Kidney epithelial cell (primary cell): Measurements from ENCODE around the gene IFNG-AS1. TPM values are rescaled to one million over a fixed set of nuclear protein-coding genes. Genes with fewer than 3 reads are reported as not detected.

Experiments
- DNase-seq: peaks from one replicate; pipeline ENCODE4 v3.0.0-alpha.2; 2010; ENCODE audit warnings: low read depth
- H3K27me3 ChIP-seq: 2 replicates; pipeline ENCODE4 v1.6.0; 2011; ENCODE audit warnings: low read length; ENCODE audit not compliant: control insufficient read depth, insufficient read depth
- H3K36me3 ChIP-seq: 2 replicates; pipeline ENCODE4 v1.5.1; 2011; ENCODE audit warnings: low read length; ENCODE audit not compliant: control insufficient read depth, insufficient read depth
- H3K4me3 ChIP-seq: 2 replicates; pipeline ENCODE4 v1.5.1; 2011; ENCODE audit warnings: low read depth, mild to moderate bottlenecking, control low read depth, low read length
- CTCF ChIP-seq: IDR thresholded peaks from 2 replicates; pipeline ENCODE4 v1.5.1; 2011; ENCODE audit warnings: mild to moderate bottlenecking, moderate library complexity, low read length, control low read depth, inconsistent platforms; ENCODE audit not compliant: insufficient read depth, poor library complexity, severe bottlenecking
- total RNA-seq: library from RNA; depleted of rRNA; stranded (reverse); fragments of >200 nt; gene quantifications from 2 replicates; pipeline ENCODE4 v1.2.3, GENCODE V29; 2015

IFNG-AS1 gene
- total RNA-seq: not detected in 2 replicates

- no peaks in the 10 kb centered on the region for H3K27me3 ChIP-seq
- no peaks in the 10 kb centered on the region for H3K36me3 ChIP-seq
- no peak for TF ChIP-seq CTCF
- no peak within 1 kb of the TSS for H3K4me3 ChIP-seq
- no peak for DNase-seq
Measured at GRCh38 chr12:67989184-67989920, at the start of gene IFNG-AS1. Gene IFNG-AS1, plus strand, starts transcription at chr12:67989447.

- H3K36me3 ChIP-seq: no peaks in the 10 kb centered on the region
- no peak for DNase-seq
- TF ChIP-seq CTCF: no peak
Measured at GRCh38 chr12:67939611-67940010, 49.6 kb upstream of the IFNG-AS1 start.

GRCh38 chr12:67940780-67941243 is 48.4 kb upstream of the IFNG-AS1 start:
- no peaks in the 10 kb centered on the region for H3K27me3 ChIP-seq

More at GRCh38 chr12:67939611-67940010, 49.6 kb upstream of the IFNG-AS1 start:
- no peaks in the 10 kb centered on the region for H3K27me3 ChIP-seq
- H3K4me3 ChIP-seq: no peak overlapping the region

GRCh38 chr12:67942724-67943123 is 46.5 kb upstream of the IFNG-AS1 start:
- Histone ChIP-seq H3K4me3 (no peak overlapping the region), H3K27me3 (no peaks in the 10 kb centered on the region), H3K36me3 (no peaks in the 10 kb centered on the region)
- no peak for TF ChIP-seq CTCF
- no peak for DNase-seq

More at GRCh38 chr12:67940780-67941243, 48.4 kb upstream of the IFNG-AS1 start:
- no peaks in the 10 kb centered on the region for H3K36me3 ChIP-seq
- no peak for TF ChIP-seq CTCF
- no peak for DNase-seq
- H3K4me3 ChIP-seq: no peak overlapping the region

GRCh38 chr12:67943141-67943892 is 45.9 kb upstream of the IFNG-AS1 start:
- no peak for DNase-seq

More at GRCh38 chr12:67943141-67943892, 45.9 kb upstream of the IFNG-AS1 start:
- H3K27me3 ChIP-seq: no peaks in the 10 kb centered on the region
- H3K4me3 ChIP-seq: no peak overlapping the region
- TF ChIP-seq CTCF: peak; percentile 63
- no peaks in the 10 kb centered on the region for H3K36me3 ChIP-seq
